SK-N-SH (cell line): ENCODE results near the gene CDK5RAP2. TPM values are rescaled to one million over a fixed set of nuclear protein-coding genes. Genes with fewer than 3 reads are reported as not detected.

Source experiments
- CTCF ChIA-PET: fragments of 300-600, 350-600 bp; formaldehyde crosslinking; extraction: SDS; loops from one replicate; lab custom pipeline; 2021; lab: Yijun Ruan, JAX
- POLR2A ChIA-PET: fragments of 350-600 bp; sonication (Branson Sonifier 250); formaldehyde crosslinking; extraction: SDS; loops from one replicate; lab custom pipeline; 2020; ENCODE audit warnings: antibody characterized with exemption, inconsistent platforms; lab: Yijun Ruan, JAX
- DNase-seq: peaks from one replicate; pipeline ENCODE4 v3.0.0; 2012
- H2AFZ ChIP-seq: fragments of 200-600 bp; sonication (generic); 2 replicates; pipeline ENCODE4 v1.8.1; 2016; ENCODE audit warnings: antibody characterized with exemption, mild to moderate bottlenecking, low read depth
- H3F3A ChIP-seq: fragments of 200-600 bp; sonication (generic); replicated peaks from 2 replicates; pipeline ENCODE3; 2016; ENCODE audit warnings: antibody characterized with exemption, mild to moderate bottlenecking; ENCODE audit not compliant: insufficient read depth
- H3K27ac ChIP-seq, 2 experiments: fragments of 200-500 bp in 1 of 2; fragments of 200-600 bp in 1 of 2; sonication (Bioruptor generic) in 1 of 2; sonication (generic), shearing (Covaris generic) in 1 of 2; 2 replicates each; pipeline versions ENCODE4 v1.5.1 to v1.6.1; 2014 to 2016; ENCODE audit warnings: low read depth in 2 of 2, inconsistent platforms in 1 of 2, low read length in 1 of 2, mild to moderate bottlenecking in 1 of 2, mixed read lengths in 1 of 2
- H3K27me3 ChIP-seq: fragments of 200-600 bp; sonication (generic), shearing (Covaris generic); 2 replicates; pipeline ENCODE4 v1.6.1; 2016; ENCODE audit warnings: mixed run types; ENCODE audit not compliant: insufficient read depth
- H3K36me3 ChIP-seq, 2 experiments: fragments of 200-500 bp in 1 of 2; fragments of 200-600 bp in 1 of 2; sonication (Bioruptor generic) in 1 of 2; sonication (generic) in 1 of 2; replicated peaks in 1 of 2; 2 replicates each; pipeline versions ENCODE3 to v1.5.1; 2014 to 2016; ENCODE audit warnings: low read length in 1 of 2, mild to moderate bottlenecking in 1 of 2; ENCODE audit not compliant: insufficient read depth in 2 of 2, control insufficient read depth in 1 of 2
- H3K4me1 ChIP-seq, 2 experiments: fragments of 200-500 bp in 1 of 2; fragments of 200-600 bp in 1 of 2; sonication (Bioruptor generic) in 1 of 2; sonication (generic), shearing (Covaris generic) in 1 of 2; 2 replicates each; pipeline versions ENCODE4 v1.5.1 to v1.6.1; 2014 to 2016; ENCODE audit warnings: low read depth in 1 of 2, low read length in 1 of 2, mixed run types in 1 of 2; ENCODE audit not compliant: insufficient read depth in 2 of 2, control insufficient read depth in 1 of 2
- H3K4me2 ChIP-seq: fragments of 200-600 bp; sonication (generic), shearing (Covaris generic); 2 replicates; pipeline ENCODE4 v1.6.1; 2017; ENCODE audit warnings: mixed run types
- H3K4me3 ChIP-seq, 2 experiments: fragments of 200-500 bp in 1 of 2; fragments of 200-600 bp in 1 of 2; sonication (Bioruptor generic) in 1 of 2; sonication (generic), shearing (Covaris generic) in 1 of 2; 2 replicates each; pipeline versions ENCODE4 v1.5.1 to v1.8.1; 2014 to 2016; ENCODE audit warnings: low read depth in 2 of 2, inconsistent platforms in 1 of 2, low read length in 1 of 2, mild to moderate bottlenecking in 1 of 2, mixed read lengths in 1 of 2, moderate library complexity in 1 of 2
- H3K79me2 ChIP-seq: fragments of 200-600 bp; sonication (generic); 2 replicates; pipeline ENCODE4 v1.8.1; 2017; ENCODE audit warnings: mild to moderate bottlenecking; ENCODE audit not compliant: insufficient read depth
- H3K9ac ChIP-seq: fragments of 200-600 bp; sonication (generic); 2 replicates; pipeline ENCODE4 v1.6.1; 2017; ENCODE audit warnings: mixed run types
- H3K9me2 ChIP-seq: fragments of 200-600 bp; sonication (generic); 2 replicates; pipeline ENCODE4 v1.6.1; 2017; ENCODE audit warnings: mixed run types
- H3K9me3 ChIP-seq: fragments of 200-600 bp; sonication (generic); 2 replicates; pipeline ENCODE4 v1.6.1; 2017; ENCODE audit warnings: mixed run types, mild to moderate bottlenecking, moderate library complexity
- H4K20me1 ChIP-seq: fragments of 200-600 bp; sonication (generic); 2 replicates; pipeline ENCODE4 v1.6.1; 2017; ENCODE audit warnings: mild to moderate bottlenecking, mixed run types; ENCODE audit not compliant: insufficient read depth
- FOXM1 ChIP-seq: IDR thresholded peaks from 2 replicates; pipeline ENCODE4 v1.4.0; 2012; ENCODE audit warnings: low read depth, mild to moderate bottlenecking
- JUND ChIP-seq: IDR thresholded peaks from 2 replicates; pipeline ENCODE4 v1.4.0; 2012
- MEF2A ChIP-seq: IDR thresholded peaks from 2 replicates; pipeline ENCODE4 v1.4.0; 2012; ENCODE audit warnings: low read depth, borderline replicate concordance
- RXRA ChIP-seq: IDR thresholded peaks from 2 replicates; pipeline ENCODE4 v1.4.0; 2012; ENCODE audit warnings: low read depth, mild to moderate bottlenecking, borderline replicate concordance
- WGBS: methylation state at CpG from one replicate; pipeline ENCODE4 v1.1.6; 2017; ENCODE audit warnings: low lambda C conversion rate; 5-methylcytosine and 5-hydroxymethylcytosine counted together
- polyA plus RNA-seq, 3 experiments: library from polyadenylated mRNA; depleted of rRNA; stranded (reverse); fragments of >200 nt; gene quantifications; 2 replicates each; pipeline ENCODE4 v1.2.3, GENCODE V29; 2012
- TF ChIP-seq, protein P1 (sequence below): IDR thresholded peaks from 2 replicates; pipeline ENCODE4 v1.6.1; 2012; ENCODE audit warnings: mild to moderate bottlenecking, low read depth, low read length, moderate library complexity
- TF ChIP-seq, protein P2 (sequence below): fragments of 200-600 bp; sonication (generic); IDR thresholded peaks from 2 replicates; pipeline ENCODE4 v1.6.1; 2017; ENCODE audit warnings: antibody characterized with exemption, mild to moderate bottlenecking, moderate library complexity

The CDK5RAP2 gene
- polyA plus RNA-seq, 1 of the 3 experiments (the other 2 are of a cell fraction) = 20.7 TPM

DNA sequence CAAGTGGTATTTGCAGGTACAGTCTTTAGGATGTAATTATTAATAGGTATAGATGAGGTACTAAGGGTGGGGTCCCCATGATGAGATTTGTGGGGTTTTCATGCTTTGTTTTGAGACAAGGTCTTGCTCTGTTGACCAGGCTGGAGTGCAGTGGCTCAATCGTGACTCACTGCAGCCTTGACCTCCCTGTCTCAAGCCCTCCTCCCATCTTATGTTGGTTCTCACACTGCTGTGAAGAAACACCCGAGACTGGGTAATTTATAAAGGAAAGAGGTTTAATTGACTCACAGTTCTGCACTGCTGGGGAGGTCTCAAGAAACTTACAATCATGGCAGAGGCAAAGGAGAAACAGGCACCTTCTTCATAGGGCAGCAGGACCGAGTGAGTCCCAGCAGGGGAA, 217.5 kb downstream of the CDK5RAP2 start:
- H3F3A ChIP-seq = no peaks in the 10 kb centered on the region
- no peaks in the 10 kb centered on the region for H3K27me3 ChIP-seq
- H3K9ac ChIP-seq = no peak overlapping the region
- no peak overlapping the region for H3K27ac ChIP-seq
- 38% methylated on average over 3 of the region's 3 CpGs for WGBS
- TF ChIP-seq RXRA = no peak
- TF ChIP-seq JUND = no peak
- TF ChIP-seq FOXM1 = no peak
- TF ChIP-seq, protein P1, sequence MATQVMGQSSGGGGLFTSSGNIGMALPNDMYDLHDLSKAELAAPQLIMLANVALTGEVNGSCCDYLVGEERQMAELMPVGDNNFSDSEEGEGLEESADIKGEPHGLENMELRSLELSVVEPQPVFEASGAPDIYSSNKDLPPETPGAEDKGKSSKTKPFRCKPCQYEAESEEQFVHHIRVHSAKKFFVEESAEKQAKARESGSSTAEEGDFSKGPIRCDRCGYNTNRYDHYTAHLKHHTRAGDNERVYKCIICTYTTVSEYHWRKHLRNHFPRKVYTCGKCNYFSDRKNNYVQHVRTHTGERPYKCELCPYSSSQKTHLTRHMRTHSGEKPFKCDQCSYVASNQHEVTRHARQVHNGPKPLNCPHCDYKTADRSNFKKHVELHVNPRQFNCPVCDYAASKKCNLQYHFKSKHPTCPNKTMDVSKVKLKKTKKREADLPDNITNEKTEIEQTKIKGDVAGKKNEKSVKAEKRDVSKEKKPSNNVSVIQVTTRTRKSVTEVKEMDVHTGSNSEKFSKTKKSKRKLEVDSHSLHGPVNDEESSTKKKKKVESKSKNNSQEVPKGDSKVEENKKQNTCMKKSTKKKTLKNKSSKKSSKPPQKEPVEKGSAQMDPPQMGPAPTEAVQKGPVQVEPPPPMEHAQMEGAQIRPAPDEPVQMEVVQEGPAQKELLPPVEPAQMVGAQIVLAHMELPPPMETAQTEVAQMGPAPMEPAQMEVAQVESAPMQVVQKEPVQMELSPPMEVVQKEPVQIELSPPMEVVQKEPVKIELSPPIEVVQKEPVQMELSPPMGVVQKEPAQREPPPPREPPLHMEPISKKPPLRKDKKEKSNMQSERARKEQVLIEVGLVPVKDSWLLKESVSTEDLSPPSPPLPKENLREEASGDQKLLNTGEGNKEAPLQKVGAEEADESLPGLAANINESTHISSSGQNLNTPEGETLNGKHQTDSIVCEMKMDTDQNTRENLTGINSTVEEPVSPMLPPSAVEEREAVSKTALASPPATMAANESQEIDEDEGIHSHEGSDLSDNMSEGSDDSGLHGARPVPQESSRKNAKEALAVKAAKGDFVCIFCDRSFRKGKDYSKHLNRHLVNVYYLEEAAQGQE = no peak
- no peak for TF ChIP-seq MEF2A
- no peaks in the 10 kb centered on the region for H3K9me3 ChIP-seq
- no peak overlapping the region for H3K4me3 ChIP-seq
- H2AFZ ChIP-seq = no peak overlapping the region
- no peak for DNase-seq
- H3K9me2 ChIP-seq = no peaks in the 10 kb centered on the region
- H4K20me1 ChIP-seq = no peaks in the 10 kb centered on the region
- CTCF ChIA-PET = interaction anchor here (1.1 kb wide), 1 partner anchor 13 kb away, joined by 6 read pairs; no protein-coding TSS in a partner anchor
- H3K4me2 ChIP-seq = no peak overlapping the region
- H3K79me2 ChIP-seq = no peaks in the 10 kb centered on the region
- H3K4me1 ChIP-seq = peaks cover 0 to 18% of the 10 kb centered on the region in 2 experiments; a peak in 1 of 4 replicates
- H3K36me3 ChIP-seq = no peaks in the 10 kb centered on the region
- POLR2A ChIA-PET = no interaction called here

DNA sequence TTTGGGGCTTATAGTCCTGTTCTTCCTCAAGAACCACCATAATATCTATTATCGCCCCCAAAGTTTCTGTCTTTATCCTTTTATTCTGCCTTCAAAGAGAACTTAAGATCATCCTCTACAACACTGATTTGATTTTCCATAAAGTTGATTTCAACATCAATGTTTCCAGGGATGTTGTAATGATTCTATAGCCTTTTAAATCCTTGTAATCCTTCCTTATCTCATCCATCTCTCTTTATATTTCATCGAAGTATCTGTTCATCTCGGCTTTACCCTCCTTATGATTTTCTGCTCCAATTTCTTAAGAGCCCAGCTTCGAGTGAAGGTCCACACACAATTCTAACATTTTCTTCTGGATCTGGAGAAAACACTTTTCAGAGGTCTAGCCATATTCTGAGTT, 218.4 kb downstream of the CDK5RAP2 start:
- no peaks in the 10 kb centered on the region for H4K20me1 ChIP-seq
- no peak overlapping the region for H2AFZ ChIP-seq
- no peaks in the 10 kb centered on the region for H3K9me3 ChIP-seq
- no peak for TF ChIP-seq RXRA
- TF ChIP-seq, protein P2, sequence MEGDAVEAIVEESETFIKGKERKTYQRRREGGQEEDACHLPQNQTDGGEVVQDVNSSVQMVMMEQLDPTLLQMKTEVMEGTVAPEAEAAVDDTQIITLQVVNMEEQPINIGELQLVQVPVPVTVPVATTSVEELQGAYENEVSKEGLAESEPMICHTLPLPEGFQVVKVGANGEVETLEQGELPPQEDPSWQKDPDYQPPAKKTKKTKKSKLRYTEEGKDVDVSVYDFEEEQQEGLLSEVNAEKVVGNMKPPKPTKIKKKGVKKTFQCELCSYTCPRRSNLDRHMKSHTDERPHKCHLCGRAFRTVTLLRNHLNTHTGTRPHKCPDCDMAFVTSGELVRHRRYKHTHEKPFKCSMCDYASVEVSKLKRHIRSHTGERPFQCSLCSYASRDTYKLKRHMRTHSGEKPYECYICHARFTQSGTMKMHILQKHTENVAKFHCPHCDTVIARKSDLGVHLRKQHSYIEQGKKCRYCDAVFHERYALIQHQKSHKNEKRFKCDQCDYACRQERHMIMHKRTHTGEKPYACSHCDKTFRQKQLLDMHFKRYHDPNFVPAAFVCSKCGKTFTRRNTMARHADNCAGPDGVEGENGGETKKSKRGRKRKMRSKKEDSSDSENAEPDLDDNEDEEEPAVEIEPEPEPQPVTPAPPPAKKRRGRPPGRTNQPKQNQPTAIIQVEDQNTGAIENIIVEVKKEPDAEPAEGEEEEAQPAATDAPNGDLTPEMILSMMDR = no peak
- TF ChIP-seq, all 33 proteins: peak for 0
- Histone ChIP-seq H3K27ac (no peak overlapping the region), H3K4me3 (no peak overlapping the region), H3K79me2 (no peaks in the 10 kb centered on the region), H3F3A (no peaks in the 10 kb centered on the region), H3K4me2 (no peak overlapping the region), H3K36me3 (no peaks in the 10 kb centered on the region), H3K9me2 (no peaks in the 10 kb centered on the region), H3K4me1 (peaks cover 0 to 18% of the 10 kb centered on the region in 2 experiments; a peak in 1 of 4 replicates), H3K27me3 (no peaks in the 10 kb centered on the region), H3K9ac (no peak overlapping the region)
- WGBS = 64% methylated on average over 4 of the region's 4 CpGs
- ChIA-PET POLR2A (no interaction called here), CTCF (interaction anchor here (5.6 kb wide), 1 partner anchor 13 kb away, joined by 33 read pairs; no protein-coding TSS in a partner anchor)
- no peak for DNase-seq
